K562 (cell line): ENCODE measurements around the gene ZDHHC18. TPM values are rescaled to one million over a fixed set of nuclear protein-coding genes. Genes with fewer than 3 reads are reported as not detected.
A peak's percentile ranks its signal among the peaks of the same experiment; 100 is the strongest.

Source experiments
- ELF4 ChIP-seq: fragments of 450-650 bp; formaldehyde crosslinking; IDR thresholded peaks from 2 replicates; pipeline ENCODE4 v1.4.0; 2022; ENCODE audit warnings: missing genetic modification characterization
- IFI16 ChIP-seq: fragments of 250-450 bp; sonication (Bioruptor Pico); IDR thresholded peaks from 2 replicates; pipeline ENCODE4 v2.1.2; 2022; ENCODE audit warnings: mild to moderate bottlenecking, inconsistent platforms
- KAT7 ChIP-seq: sonication (generic); formaldehyde crosslinking; IDR thresholded peaks from 2 replicates; pipeline ENCODE4 v1.8.0; 2022; ENCODE audit warnings: missing genetic modification reagents, mild to moderate bottlenecking, borderline replicate concordance
- KLF6 ChIP-seq: fragments of 250-450 bp; sonication (Bioruptor Pico); IDR thresholded peaks from 2 replicates; pipeline ENCODE4 v1.4.0; 2020; ENCODE audit warnings: mild to moderate bottlenecking, moderate library complexity, borderline replicate concordance
- RBM14 ChIP-seq: fragments of 200-400 bp; formaldehyde crosslinking; IDR thresholded peaks from 2 replicates; pipeline ENCODE4 v1.6.1; 2018; ENCODE audit warnings: low read depth, mild to moderate bottlenecking, low read length, moderate library complexity, borderline replicate concordance; ENCODE audit not compliant: insufficient read depth
- TOE1 ChIP-seq, 2 experiments: fragments of 450-650 bp in 1 of 2; sonication (generic) in 1 of 2; formaldehyde crosslinking in 1 of 2; IDR thresholded peaks; 2 replicates each; pipeline versions ENCODE4 v1.7.1 to v1.8.0; 2016 to 2022; ENCODE audit warnings: borderline replicate concordance in 2 of 2, mild to moderate bottlenecking in 2 of 2, antibody characterized with exemption in 1 of 2, inconsistent platforms in 1 of 2, low read depth in 1 of 2, missing genetic modification reagents in 1 of 2, moderate library complexity in 1 of 2
- TRIM28 ChIP-seq: fragments of 450-650 bp; IDR thresholded peaks from 2 replicates; pipeline ENCODE4 v1.6.1; 2017
- ZNF282 ChIP-seq: sonication (generic); formaldehyde crosslinking; IDR thresholded peaks from 2 replicates; pipeline ENCODE4 v1.8.1; 2023; ENCODE audit warnings: missing genetic modification reagents
- polyA plus RNA-seq, 8 experiments: library from polyadenylated mRNA; depleted of rRNA in 4 of 8; stranded (reverse) in 5 of 8; unstranded in 3 of 8; fragments of >200 nt; fragmentation: Nextera tagmentation in 2 of 8; fragmentation: Illumina TruSeq in 1 of 8; extraction: Ambion mirVana in 2 of 8; extraction: Trizol in 1 of 8; gene quantifications; 2 replicates each; pipeline versions ENCODE4 v1.2.1 to v1.2.3, GENCODE V29; 2011 to 2014; ENCODE audit warnings: inconsistent platforms in 1 of 8, missing spikeins in 1 of 8
- total RNA-seq, 7 experiments: library from RNA; depleted of rRNA in 6 of 7; stranded (reverse); fragments of >200 nt in 6 of 7; fragmentation: Illumina TruSeq in 2 of 7; extraction: Trizol in 2 of 7; gene quantifications; 2 replicates each; pipeline versions ENCODE4 v1.2.1 to v1.2.3, GENCODE V29; 2011 to 2021; ENCODE audit warnings: low replicate concordance in 1 of 7
- TF ChIP-seq, protein P1 (sequence below): fragments of 200-800 bp; sonication (Bioruptor generic); IDR thresholded peaks from 2 replicates; pipeline ENCODE4 v1.6.1; 2016; ENCODE audit warnings: missing genetic modification characterization, missing compliant biosample characterization
- TF ChIP-seq, protein P2 (sequence below): sonication (generic); formaldehyde crosslinking; IDR thresholded peaks from 2 replicates; pipeline ENCODE4 v1.8.0; 2022; ENCODE audit warnings: missing genetic modification reagents, mild to moderate bottlenecking, borderline replicate concordance
- TF ChIP-seq, protein P3 (sequence below), 2 experiments: fragments of 450-650 bp in 1 of 2; sonication (generic) in 1 of 2; formaldehyde crosslinking in 1 of 2; IDR thresholded peaks in 1 of 2; conservative IDR thresholded peaks in 1 of 2; 2 replicates each; pipeline versions ENCODE4 v1.6.1 to v1.8.1; 2016 to 2023; ENCODE audit warnings: mild to moderate bottlenecking in 2 of 2, moderate library complexity in 2 of 2, inconsistent platforms in 1 of 2, missing genetic modification reagents in 1 of 2
- TF ChIP-seq, protein P4 (sequence below): sonication (generic); formaldehyde crosslinking; IDR thresholded peaks from 2 replicates; pipeline ENCODE4 v1.8.0; 2022; ENCODE audit warnings: mild to moderate bottlenecking, missing genetic modification reagents
- TF ChIP-seq, protein P5 (sequence below): sonication (generic); formaldehyde crosslinking; IDR thresholded peaks from 2 replicates; pipeline ENCODE4 v1.8.1; 2023; ENCODE audit warnings: mild to moderate bottlenecking, missing genetic modification reagents

The ZDHHC18 gene
- total and polyA plus RNA-seq, 9 of the 15 experiments (the other 6 are each of a cell fraction or from before 2014, with no cell fraction given): 0.42 to 35.6 (median 15.8) TPM

DNA sequence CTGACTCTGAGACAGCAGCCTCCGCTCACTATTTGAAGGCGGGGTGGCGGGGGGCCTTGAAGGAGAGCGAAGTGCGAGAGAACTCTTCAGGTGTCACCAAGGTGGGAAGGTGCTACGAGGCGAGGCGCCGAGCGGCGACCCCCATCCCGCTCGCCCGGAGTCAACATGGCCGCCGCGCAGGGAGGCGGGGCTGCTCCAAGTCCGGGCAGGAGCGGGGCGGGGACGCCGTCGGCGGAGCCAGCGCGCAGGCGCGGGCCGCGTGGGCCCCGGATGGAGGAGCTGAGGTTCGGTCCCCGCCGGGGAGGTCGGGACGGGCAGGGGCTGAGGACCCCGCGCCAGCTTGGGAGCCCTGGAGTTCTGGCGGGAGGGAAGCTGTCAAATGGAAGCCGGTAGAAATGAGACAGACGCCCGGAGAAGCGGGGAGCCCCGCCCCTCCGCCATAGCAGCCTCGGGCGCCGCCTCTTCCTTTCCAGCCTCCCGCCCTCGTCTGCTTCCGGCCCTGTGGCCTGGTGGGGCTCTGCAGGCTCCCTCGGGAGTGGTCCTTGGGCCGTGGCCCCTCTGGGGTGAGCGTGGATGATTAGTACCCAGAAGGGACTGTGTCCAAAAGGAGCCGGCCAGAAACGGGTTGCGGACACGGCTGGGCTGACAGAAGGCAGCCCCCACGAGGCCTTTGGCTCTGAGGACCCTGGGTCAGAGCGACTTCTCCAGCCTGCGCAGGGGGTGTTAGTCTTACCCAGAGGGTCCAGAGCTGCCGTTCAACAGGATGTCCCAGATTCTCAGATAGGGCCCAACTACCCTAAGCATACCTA lies 38.6 kb upstream of the ZDHHC18 start, which contains the start of gene PIGV (continued):
- TF ChIP-seq, protein P1, sequence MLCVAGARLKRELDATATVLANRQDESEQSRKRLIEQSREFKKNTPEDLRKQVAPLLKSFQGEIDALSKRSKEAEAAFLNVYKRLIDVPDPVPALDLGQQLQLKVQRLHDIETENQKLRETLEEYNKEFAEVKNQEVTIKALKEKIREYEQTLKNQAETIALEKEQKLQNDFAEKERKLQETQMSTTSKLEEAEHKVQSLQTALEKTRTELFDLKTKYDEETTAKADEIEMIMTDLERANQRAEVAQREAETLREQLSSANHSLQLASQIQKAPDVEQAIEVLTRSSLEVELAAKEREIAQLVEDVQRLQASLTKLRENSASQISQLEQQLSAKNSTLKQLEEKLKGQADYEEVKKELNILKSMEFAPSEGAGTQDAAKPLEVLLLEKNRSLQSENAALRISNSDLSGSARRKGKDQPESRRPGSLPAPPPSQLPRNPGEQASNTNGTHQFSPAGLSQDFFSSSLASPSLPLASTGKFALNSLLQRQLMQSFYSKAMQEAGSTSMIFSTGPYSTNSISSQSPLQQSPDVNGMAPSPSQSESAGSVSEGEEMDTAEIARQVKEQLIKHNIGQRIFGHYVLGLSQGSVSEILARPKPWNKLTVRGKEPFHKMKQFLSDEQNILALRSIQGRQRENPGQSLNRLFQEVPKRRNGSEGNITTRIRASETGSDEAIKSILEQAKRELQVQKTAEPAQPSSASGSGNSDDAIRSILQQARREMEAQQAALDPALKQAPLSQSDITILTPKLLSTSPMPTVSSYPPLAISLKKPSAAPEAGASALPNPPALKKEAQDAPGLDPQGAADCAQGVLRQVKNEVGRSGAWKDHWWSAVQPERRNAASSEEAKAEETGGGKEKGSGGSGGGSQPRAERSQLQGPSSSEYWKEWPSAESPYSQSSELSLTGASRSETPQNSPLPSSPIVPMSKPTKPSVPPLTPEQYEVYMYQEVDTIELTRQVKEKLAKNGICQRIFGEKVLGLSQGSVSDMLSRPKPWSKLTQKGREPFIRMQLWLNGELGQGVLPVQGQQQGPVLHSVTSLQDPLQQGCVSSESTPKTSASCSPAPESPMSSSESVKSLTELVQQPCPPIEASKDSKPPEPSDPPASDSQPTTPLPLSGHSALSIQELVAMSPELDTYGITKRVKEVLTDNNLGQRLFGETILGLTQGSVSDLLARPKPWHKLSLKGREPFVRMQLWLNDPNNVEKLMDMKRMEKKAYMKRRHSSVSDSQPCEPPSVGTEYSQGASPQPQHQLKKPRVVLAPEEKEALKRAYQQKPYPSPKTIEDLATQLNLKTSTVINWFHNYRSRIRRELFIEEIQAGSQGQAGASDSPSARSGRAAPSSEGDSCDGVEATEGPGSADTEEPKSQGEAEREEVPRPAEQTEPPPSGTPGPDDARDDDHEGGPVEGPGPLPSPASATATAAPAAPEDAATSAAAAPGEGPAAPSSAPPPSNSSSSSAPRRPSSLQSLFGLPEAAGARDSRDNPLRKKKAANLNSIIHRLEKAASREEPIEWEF: no peak
- peak; percentile 65; the same call in 1 of the 2 replicates for TF ChIP-seq KAT7 (CRISPR knock-in tag)
- peak; percentile 34; the same call in 1 of the 2 replicates for TF ChIP-seq TOE1 (IDR thresholded peaks at IDR 0.05; ENCODE audit: borderline replicate concordance)
- TF ChIP-seq TOE1 (CRISPR knock-in tag; IDR thresholded peaks at IDR 0.05; ENCODE audit: borderline replicate concordance, low read depth): no peak
- TF ChIP-seq, protein P2, sequence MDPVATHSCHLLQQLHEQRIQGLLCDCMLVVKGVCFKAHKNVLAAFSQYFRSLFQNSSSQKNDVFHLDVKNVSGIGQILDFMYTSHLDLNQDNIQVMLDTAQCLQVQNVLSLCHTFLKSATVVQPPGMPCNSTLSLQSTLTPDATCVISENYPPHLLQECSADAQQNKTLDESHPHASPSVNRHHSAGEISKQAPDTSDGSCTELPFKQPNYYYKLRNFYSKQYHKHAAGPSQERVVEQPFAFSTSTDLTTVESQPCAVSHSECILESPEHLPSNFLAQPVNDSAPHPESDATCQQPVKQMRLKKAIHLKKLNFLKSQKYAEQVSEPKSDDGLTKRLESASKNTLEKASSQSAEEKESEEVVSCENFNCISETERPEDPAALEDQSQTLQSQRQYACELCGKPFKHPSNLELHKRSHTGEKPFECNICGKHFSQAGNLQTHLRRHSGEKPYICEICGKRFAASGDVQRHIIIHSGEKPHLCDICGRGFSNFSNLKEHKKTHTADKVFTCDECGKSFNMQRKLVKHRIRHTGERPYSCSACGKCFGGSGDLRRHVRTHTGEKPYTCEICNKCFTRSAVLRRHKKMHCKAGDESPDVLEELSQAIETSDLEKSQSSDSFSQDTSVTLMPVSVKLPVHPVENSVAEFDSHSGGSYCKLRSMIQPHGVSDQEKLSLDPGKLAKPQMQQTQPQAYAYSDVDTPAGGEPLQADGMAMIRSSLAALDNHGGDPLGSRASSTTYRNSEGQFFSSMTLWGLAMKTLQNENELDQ: 0 out of 2 replicates have a peak, but pooled peaks have one; percentile 51
- no peak for TF ChIP-seq IFI16 (CRISPR knock-in tag)
- TF ChIP-seq, protein P3, sequence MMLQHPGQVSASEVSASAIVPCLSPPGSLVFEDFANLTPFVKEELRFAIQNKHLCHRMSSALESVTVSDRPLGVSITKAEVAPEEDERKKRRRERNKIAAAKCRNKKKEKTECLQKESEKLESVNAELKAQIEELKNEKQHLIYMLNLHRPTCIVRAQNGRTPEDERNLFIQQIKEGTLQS (IDR thresholded peaks at IDR 0.05): no peak
- TF ChIP-seq, protein P3 (CRISPR knock-in tag; conservative IDR thresholded peaks at IDR 0.05): peak; percentile 19; the same call in 1 of the 2 replicates
- TF ChIP-seq TRIM28: no peak
- TF ChIP-seq ELF4 (CRISPR knock-in tag): peak; percentile 34; the same call in 1 of the 2 replicates
- TF ChIP-seq KLF6 (CRISPR knock-in tag): 0 out of 2 replicates have a peak, but pooled peaks have one; percentile 55
- TF ChIP-seq, protein P4, sequence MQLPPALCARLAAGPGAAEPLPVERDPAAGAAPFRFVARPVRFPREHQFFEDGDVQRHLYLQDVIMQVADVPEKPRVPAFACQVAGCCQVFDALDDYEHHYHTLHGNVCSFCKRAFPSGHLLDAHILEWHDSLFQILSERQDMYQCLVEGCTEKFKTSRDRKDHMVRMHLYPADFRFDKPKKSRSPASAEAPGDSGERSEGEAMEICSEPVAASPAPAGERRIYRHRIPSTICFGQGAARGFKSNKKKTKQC (CRISPR knock-in tag): peak; percentile 83
- TF ChIP-seq RBM14: peak; percentile 12; the same call in 1 of the 2 replicates
- TF ChIP-seq, protein P5, sequence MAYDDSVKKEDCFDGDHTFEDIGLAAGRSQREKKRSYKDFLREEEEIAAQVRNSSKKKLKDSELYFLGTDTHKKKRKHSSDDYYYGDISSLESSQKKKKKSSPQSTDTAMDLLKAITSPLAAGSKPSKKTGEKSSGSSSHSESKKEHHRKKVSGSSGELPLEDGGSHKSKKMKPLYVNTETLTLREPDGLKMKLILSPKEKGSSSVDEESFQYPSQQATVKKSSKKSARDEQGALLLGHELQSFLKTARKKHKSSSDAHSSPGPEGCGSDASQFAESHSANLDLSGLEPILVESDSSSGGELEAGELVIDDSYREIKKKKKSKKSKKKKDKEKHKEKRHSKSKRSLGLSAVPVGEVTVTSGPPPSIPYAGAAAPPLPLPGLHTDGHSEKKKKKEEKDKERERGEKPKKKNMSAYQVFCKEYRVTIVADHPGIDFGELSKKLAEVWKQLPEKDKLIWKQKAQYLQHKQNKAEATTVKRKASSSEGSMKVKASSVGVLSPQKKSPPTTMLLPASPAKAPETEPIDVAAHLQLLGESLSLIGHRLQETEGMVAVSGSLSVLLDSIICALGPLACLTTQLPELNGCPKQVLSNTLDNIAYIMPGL (CRISPR knock-in tag): peak; percentile 35; the same call in 1 of the 2 replicates
- TF ChIP-seq ZNF282 (CRISPR knock-in tag): peak; percentile 49; the same call in 1 of the 2 replicates
